IPS DF 4.7 (cell line): ENCODE results near the gene FAF1.

Experiments
- DNase-seq: peaks from one replicate; pipeline ENCODE4 v3.0.0-alpha.2; 2013; ENCODE audit warnings: low spot score; ENCODE audit errors: extremely low read depth

Gene FAF1

GRCh38 chr1:50644447-50645105 lies 315.5 kb downstream of the FAF1 start:
- DNase-seq, result no peak

GRCh38 chr1:50637460-50637859 lies 322.6 kb downstream of the FAF1 start:
- no peak for DNase-seq

- DNase-seq, result no peak
Observed at GRCh38 chr1:50634251-50634650, 325.8 kb downstream of the FAF1 start.

GRCh38 chr1:50633465-50633864 lies 326.6 kb downstream of the FAF1 start:
- DNase-seq, result no peak

GRCh38 chr1:50631161-50631560 lies 328.9 kb downstream of the FAF1 start:
- no peak for DNase-seq

- no peak for DNase-seq
Observed at GRCh38 chr1:50622259-50622658, 337.8 kb downstream of the FAF1 start.

GRCh38 chr1:50620680-50621329 lies 339.3 kb downstream of the FAF1 start:
- DNase-seq, result no peak

- DNase-seq, result no peak
Observed at GRCh38 chr1:50615036-50615750, 344.9 kb downstream of the FAF1 start.

GRCh38 chr1:50611675-50612074 lies 348.4 kb downstream of the FAF1 start:
- no peak for DNase-seq

GRCh38 chr1:50610563-50610962 lies 349.5 kb downstream of the FAF1 start:
- no peak for DNase-seq

GRCh38 chr1:50609508-50609907 lies 350.6 kb downstream of the FAF1 start:
- DNase-seq, result no peak

- no peak for DNase-seq
Observed at GRCh38 chr1:50605186-50605875, 354.7 kb downstream of the FAF1 start.

GRCh38 chr1:50604580-50604979 lies 355.5 kb downstream of the FAF1 start:
- no peak for DNase-seq

- DNase-seq, result no peak
Observed at GRCh38 chr1:50603274-50604271, 356.5 kb downstream of the FAF1 start.

GRCh38 chr1:50599546-50599945 lies 360.5 kb downstream of the FAF1 start:
- no peak for DNase-seq

GRCh38 chr1:50595874-50596273 lies 364.2 kb downstream of the FAF1 start:
- DNase-seq, result no peak

- DNase-seq, result no peak
Observed at GRCh38 chr1:50593515-50593914, 366.6 kb downstream of the FAF1 start.

- DNase-seq, result no peak
Observed at GRCh38 chr1:50591598-50591997, 368.5 kb downstream of the FAF1 start.

GRCh38 chr1:50582346-50582745 lies 377.7 kb downstream of the FAF1 start:
- no peak for DNase-seq

- no peak for DNase-seq
Observed at GRCh38 chr1:50570066-50570468, 390.0 kb downstream of the FAF1 start.

- DNase-seq, result no peak
Observed at GRCh38 chr1:50568782-50569181, 391.3 kb downstream of the FAF1 start.
